GM21528 (cell line): ENCODE measurements around the gene MAP4K4.

Experiments
- ATAC-seq: cut with Tn5 transposase; IDR thresholded peaks from one replicate; pipeline ENCODE4 v1.9.1; 2021; ENCODE audit warnings: mild to moderate bottlenecking, moderate library complexity; ENCODE audit not compliant: unreplicated experiment, low FRiP score

Gene MAP4K4

DNA sequence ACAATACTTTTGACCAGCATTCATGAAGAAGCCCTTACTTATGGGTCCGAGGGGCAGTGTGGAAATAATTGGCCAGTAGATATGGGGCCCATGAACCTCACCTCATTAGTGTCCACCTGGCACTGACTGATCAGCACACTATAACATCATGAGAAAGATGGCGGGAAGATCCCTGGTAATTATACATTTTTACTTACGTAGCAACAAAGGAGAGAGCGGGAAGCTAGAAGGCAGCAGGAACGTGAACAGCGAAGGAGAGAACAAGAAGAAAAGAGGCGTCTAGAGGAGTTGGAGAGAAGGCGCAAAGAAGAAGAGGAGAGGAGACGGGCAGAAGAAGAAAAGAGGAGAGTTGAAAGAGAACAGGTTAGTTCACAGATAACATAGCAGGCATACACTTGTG is 158.3 kb downstream of the MAP4K4 start:
- no peak for ATAC-seq

DNA sequence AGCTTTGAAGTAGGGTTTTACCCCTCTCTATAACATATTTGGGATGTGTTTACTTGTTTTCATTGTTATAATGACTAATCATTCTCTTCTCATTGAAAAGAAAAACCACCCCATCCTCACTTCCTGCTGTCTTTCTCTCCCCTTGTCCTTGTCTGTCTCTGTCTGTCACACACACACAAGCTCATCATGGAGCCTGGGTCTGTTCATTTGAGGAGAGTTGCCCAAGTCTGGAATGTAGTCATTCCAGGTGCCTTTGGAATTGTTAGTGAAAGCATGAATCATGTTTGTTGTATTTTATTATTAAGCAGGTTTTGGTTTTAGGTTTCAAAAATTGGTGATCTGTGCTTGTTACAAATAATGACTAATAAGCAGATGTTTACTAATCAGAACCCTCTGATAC is 160.7 kb downstream of the MAP4K4 start:
- ATAC-seq: no peak

DNA sequence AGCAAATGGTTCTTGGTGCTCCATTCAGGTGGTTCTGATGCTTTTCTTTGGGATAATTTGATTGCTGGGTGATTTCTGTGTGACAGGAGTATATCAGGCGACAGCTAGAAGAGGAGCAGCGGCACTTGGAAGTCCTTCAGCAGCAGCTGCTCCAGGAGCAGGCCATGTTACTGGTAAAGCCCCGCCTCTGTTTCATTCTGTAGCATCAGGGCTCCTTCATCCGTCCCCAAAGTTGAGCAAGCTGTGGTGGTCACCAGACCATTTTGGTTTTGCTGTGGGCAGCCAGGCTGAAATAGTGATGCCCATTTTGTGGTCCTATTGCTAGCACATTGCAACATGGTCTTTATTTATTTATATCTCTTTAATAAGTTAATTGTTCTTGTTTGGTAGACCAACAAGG is 161.4 kb downstream of the MAP4K4 start:
- ATAC-seq: no peak

DNA sequence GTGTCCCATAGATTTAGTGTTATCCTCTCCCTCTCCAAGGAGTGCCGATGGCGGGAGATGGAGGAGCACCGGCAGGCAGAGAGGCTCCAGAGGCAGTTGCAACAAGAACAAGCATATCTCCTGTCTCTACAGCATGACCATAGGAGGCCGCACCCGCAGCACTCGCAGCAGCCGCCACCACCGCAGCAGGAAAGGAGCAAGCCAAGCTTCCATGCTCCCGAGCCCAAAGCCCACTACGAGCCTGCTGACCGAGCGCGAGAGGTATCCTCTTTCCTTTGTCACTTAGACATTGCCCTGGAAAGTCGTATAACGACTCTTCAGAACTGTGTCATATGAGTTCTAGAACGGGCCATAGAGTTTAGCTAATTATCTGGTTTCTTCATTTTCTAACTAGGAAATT is 162.1 kb downstream of the MAP4K4 start:
- no peak for ATAC-seq

DNA sequence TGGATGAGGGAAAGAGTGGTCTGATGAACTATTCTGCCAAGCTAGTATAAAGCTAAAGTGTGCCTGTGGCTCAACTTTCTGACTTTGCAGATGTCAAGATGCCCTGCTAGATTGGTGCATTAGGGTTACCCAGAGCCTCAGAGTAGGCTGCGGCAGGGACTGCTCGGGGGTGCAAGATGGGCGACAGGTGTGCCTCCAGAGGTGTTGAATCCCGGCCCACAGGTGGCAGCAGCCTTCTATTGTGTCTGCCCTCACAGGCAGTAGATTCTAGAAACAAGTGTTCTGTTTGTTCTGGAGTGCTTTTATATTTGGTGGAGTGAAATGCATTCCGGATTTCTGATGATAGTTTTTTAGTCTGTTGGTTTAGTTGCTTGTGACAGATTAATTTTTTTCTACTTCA is 162.7 kb downstream of the MAP4K4 start:
- ATAC-seq: no peak

DNA sequence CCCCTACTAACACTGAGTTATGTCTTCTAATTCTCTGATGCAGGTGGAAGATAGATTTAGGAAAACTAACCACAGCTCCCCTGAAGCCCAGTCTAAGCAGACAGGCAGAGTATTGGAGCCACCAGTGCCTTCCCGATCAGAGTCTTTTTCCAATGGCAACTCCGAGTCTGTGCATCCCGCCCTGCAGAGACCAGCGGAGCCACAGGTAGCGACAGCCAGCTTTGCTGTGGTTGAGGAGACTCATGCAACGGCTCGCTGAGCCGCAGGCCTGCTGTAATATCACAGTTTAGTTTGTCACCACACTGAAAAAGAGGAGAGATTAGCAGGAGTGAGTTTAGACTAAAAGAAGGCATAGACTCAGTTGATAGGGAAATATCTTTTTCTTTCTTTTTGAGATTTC is 163.3 kb downstream of the MAP4K4 start:
- no peak for ATAC-seq

DNA sequence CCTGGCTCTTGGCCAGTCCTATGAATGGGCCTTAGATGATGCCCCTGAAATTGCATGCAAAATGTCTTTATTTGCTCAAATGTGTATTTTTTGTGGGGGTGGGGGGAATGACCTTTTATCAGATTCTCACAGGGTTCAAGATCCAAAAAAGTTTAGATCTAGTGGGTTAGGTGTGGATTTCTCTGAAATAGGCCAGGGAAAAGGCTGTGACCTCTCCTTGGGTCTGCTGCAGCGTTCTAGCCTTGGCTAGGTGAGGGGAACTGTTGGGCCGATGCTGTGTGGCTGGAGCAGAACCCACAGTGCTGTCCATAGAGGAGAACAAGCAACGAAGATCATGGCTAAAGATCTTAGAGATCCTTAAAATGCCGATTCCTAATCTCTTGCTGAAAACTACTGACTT is 163.9 kb downstream of the MAP4K4 start:
- no peak for ATAC-seq

DNA sequence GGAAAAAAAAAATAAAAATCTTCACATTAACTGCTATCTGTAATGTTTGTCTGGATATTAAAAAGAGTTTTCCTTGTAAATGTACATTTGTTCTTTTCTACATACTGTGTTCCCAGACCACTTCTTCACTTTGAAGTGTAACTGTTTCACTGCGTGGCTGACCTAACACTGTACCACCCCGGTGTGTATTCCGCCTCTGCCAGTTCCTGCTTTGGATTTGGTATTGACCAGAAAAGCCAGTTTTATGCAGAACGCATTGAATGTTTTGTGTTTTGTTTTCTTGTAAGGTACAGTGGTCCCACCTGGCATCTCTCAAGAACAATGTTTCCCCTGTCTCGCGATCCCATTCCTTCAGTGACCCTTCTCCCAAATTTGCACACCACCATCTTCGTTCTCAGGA is 166.0 kb downstream of the MAP4K4 start:
- ATAC-seq: no peak

DNA sequence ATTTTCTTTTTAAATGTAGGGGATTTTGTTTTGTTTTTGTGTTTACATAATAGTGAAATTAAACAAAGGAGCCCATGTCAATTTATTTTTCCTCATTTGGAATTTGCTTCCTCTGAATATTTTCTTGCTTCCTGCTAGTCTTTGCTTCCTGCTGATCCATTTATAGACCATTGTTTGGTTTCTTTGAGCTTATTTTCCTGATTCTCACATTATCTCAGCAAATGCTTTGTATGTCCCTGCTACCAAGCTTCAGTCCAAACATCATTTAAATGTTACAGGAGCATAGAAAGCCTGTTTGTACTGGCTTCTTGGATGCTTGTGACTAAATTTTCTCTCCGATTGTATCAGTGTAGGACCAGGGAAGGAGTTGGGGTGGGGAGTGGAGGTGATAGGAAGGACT is 166.9 kb downstream of the MAP4K4 start:
- no peak for ATAC-seq

DNA sequence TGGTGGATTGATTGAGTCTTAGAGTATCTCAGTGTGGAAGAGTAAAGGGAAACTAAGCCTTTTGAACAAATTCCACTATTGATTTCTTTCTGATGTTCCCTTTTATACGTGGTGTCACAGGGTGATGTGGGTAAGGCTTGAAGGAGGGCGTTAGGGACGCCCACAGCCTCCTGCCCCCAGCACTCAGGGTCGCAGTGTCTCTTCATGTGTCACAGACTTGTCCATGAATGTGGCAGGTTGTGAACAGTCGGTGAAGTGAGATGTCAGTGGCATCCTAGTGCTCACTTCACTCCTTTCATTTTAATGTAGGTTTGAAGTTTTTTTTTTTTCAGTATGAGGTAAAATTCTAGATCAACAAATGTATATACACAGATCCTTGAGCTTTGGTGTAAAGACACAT is 171.0 kb downstream of the MAP4K4 start:
- ATAC-seq: no peak

DNA sequence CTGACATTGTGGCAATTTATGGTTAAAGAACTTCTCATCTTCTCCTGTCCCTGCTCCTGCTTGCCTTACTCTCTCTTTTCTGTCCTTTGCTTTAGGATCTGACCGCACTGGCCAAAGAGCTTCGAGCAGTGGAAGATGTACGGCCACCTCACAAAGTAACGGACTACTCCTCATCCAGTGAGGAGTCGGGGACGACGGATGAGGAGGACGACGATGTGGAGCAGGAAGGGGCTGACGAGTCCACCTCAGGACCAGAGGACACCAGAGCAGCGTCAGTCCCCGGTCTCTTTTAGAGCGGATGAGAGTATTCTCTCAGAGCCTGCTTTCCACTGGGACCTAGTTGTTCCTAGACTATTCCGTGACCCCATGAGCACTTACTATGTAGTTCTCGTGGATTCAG is 172.0 kb downstream of the MAP4K4 start:
- no peak for ATAC-seq

DNA sequence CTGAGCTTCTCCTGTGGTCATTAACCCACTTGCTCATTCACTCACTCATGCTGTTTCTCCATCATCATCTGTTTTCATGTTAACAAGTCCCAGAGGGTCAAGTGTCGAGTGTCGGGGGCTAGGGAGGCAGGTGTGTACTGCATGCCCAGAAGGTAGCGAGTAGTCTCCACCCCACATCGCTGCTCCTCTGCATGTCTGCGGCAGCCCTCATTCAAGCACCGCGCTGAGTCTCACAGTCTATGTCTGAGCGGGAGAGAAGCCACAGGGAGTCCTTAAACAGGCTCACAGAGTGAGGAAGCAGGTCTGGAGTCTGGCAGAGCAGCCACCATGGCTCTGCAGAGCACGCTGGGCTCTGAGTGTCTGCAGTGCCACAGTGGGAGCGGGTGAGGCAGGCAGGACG is 172.9 kb downstream of the MAP4K4 start:
- ATAC-seq: no peak

DNA sequence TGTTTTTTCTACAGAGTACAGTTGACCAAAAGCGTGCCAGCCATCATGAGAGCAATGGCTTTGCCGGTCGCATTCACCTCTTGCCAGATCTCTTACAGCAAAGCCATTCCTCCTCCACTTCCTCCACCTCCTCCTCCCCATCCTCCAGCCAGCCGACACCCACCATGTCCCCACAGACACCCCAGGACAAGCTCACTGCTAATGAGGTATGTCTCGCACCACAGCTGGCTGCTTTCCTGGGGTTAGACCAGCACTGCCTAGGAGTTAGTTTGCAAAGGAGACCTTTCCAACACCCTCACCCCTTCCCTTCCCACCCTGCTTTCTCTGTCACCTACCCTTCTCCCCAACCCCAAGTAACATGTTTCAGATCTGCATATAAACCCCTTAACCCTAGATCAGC is 174.0 kb downstream of the MAP4K4 start:
- ATAC-seq: no peak

DNA sequence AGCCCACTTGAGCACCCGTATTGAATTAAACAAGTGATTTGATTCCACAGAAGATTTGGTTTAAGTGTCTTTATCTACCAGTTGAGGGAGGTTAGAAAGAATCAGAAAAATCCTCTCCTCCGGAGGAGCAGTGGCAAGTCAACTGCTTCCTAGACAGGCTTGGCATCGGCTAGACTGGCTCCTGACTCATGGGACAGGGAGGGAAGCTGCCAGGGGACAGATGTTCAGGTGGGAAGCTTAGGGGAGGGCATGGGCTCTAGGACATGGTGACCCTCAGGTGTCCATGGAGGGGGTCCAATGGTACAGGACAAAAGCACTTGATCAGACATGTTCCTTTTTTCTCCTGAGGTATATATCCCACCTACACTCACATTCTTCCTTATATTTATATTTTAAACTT is 175.0 kb downstream of the MAP4K4 start:
- no peak for ATAC-seq

DNA sequence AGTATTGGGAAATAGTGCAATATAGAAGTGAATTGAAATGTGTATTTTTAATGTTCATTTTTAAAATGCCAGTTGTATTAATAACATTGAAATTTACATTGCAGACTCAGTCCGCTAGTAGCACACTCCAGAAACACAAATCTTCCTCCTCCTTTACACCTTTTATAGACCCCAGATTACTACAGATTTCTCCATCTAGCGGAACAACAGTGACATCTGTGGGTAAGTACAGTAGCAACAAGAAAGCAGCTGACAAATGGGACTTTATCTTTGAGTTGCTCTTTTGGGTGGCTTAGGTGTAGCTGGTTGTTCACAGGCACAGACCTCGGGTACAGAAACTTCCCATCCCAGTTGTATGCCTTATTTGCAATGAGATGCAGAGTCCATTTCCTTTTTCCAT is 176.0 kb downstream of the MAP4K4 start:
- ATAC-seq: no peak

DNA sequence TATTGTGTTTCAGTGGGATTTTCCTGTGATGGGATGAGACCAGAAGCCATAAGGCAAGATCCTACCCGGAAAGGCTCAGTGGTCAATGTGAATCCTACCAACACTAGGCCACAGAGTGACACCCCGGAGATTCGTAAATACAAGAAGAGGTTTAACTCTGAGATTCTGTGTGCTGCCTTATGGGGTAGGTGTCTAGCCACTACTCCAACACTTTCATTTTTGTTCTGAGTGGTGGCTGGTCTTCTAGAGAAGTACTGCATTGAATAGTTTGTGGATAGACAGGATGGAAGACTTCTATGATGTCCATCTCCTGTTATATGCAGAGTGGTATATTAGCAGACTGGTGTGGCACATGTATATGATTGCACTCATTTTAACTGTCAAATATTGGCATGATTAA is 176.6 kb downstream of the MAP4K4 start:
- no peak for ATAC-seq

DNA sequence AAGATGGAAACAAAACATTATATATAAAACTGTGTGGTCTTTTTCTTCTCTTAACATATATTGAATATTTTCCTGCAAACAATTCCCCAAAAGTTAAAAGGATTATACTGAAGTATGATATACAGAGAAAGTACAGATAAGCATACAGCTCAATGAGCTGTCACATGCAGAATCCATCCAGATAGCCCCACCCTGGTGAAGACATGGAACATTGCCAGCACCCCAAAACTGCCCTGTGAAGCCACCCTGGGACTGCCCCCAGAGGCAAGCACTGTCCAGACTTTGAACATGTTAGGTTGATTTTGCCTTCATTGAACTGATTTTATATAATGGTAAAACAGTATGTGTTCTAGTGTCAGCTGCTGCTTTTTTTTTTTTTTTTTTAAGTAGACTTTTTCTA is 182.0 kb downstream of the MAP4K4 start:
- ATAC-seq: no peak

DNA sequence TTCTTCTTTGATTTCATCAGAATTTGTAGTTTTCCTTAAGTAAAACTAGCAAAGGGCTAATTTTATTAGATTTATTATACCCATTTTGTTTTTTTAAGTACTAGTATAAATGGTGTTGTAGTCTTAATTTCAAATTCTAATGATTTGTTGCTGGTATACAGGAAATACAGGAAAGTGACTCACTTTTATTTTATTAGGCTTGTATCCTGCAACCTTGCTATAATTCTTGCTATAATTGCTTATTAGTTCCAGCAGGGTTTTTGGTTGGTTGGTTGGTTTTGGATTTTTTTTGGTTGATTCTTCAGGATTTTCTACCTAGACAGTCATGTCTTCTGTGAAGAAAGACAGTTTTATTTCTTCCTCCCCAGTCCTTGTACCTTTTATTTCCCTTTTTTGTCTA is 183.6 kb downstream of the MAP4K4 start:
- no peak for ATAC-seq

DNA sequence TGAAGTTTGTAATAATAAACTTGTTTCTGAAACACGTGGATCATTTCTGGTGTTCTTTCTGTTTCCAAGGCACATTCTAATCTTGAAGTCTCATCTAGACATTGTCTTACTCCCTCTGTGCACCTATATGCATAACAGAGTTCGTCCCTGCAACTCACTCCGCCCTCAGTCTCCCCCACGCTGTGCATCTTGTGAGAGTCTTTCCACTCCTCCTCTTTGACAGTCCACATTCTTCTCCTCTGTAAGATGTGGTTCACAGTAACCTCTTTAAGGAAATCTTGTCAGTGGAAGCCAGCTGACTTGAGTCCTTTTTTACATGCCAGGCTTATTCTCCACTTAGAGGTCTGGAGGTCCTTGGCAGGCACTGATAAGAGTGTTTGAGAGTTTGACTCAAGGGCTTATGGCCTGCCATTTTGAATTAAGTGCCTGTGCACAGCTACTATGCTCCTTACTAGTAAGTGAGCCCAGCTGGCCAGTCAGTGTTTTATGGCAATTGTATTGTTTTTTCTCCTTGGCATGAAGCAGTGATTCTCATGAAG is 185.3 kb downstream of the MAP4K4 start:
- no peak for ATAC-seq

DNA sequence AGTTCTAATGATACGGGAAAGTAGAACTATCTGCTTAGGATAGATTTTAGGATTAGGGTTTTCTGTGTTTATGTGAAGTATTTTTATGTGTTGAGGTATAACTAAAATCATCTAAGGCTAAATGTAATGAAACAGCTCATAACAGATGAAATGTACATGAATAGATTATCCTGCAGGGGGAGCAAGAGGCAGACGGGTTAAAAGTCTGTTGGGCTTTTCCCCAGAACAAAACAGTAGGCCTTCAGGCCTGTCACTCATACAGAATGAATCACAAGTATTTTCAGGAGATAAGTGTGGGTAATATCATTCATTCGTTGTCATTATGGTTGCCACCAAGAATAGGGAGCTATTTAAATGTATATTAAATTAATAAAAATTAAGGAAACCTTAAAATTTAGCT is 186.4 kb downstream of the MAP4K4 start:
- ATAC-seq: no peak

DNA sequence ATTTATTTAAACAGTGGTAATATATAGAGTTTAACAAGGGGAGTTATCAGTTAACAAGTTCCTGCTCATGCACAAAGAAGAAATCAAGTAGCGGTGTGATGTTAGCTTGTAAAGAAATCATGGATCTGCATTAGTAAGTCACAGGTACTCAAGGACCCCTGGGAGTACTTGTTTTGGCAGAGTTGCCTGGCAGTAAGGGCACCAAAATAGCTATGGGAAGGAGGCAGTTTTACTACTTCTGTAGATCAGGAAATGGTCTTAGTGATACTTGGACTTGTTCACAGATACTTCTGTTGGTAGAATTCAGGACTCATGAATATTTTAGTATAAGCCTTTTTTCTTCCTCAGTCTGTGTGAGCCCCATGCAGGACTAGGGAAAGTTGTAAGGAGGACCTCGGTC is 186.9 kb downstream of the MAP4K4 start:
- ATAC-seq: no peak

DNA sequence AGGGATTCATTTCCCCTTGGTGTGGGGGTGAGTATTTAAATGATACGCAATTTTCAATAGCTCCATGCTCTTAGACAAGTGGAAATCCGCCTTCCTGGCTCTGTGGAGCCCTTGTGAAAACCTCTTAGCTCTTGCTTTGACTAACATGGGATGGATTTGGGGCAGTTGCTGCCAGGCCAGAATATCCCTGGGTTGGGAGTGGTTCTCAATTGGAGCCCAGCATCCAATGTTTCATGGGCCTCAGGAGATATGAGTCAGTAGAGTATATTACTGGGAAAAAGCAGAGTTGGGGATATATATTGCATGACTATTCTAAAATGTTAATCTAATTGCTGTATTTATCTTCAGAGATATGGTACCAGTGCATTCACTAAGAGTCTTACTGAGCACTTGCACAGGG is 189.8 kb downstream of the MAP4K4 start:
- ATAC-seq: no peak

DNA sequence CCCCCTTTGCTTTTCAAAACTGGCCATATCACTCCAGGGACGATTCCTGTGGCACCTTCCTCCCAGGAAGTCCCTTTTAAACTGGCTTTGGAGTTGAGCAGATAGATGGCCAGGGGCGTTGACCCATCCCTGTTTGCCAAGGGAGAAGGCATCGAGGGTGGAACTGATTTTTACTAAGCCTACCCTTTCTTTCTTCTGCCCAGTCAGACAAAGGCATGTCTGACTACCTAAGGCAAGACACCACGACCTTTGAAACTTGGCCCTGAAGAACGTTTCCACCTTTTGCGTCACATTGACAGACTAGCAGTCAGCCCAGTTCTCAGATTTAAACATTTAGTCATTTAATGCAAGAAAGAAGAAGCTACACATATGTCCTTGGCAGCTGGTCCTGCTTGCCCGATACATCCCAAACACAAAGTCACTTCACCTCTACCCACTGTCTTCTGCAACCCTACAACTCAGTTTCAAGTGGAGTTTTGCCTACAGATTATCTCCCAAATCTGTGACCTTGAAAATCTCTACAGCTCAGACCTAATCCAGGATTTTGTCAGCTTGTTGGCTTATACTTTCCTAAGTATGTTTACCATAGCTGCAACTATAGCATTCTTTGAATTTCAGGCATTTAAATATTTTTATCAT is 192.1 kb downstream of the MAP4K4 start:
- no peak for ATAC-seq
